HepG2 (cell line): ENCODE data around the gene SCN9A.

Experiments used
- ELF4 ChIP-seq: sonication (generic); formaldehyde crosslinking; IDR thresholded peaks from 2 replicates; pipeline ENCODE4 v1.5.0; 2020; ENCODE audit warnings: missing genetic modification reagents, mild to moderate bottlenecking, moderate library complexity, borderline replicate concordance
- GABPB1 ChIP-seq: IDR thresholded peaks from 2 replicates; pipeline ENCODE4 v1.6.1; 2016; ENCODE audit warnings: mild to moderate bottlenecking, missing genetic modification reagents, moderate library complexity, missing compliant biosample characterization
- GLI4 ChIP-seq: sonication (generic); formaldehyde crosslinking; IDR thresholded peaks from 2 replicates; pipeline ENCODE4 v1.5.1; 2020; ENCODE audit warnings: missing genetic modification reagents, mild to moderate bottlenecking, moderate library complexity, borderline replicate concordance
- SP2 ChIP-seq: sonication (generic); formaldehyde crosslinking; IDR thresholded peaks from 2 replicates; pipeline ENCODE4 v1.5.1; 2020; ENCODE audit warnings: mild to moderate bottlenecking, missing genetic modification reagents

DNA sequence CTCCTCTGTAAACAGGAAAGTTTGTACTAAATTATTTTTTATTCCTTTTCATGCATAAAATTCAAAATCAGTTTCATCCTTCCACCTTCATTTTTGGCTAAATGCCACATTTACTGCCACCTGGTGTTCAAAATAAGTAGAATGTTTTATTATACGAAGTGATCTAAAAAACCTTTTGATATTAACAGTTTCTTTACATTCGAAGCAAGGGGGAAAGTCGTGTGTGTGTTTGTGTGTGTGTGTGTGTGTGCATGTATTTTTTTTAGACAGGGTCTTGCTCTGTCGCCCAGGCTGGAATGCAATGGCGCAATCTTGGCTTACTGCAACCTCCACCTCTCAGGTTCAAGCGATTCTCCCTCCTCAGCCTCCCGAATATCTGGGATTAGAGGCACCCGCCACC lies 9.0 kb upstream of the SCN9A start:
- TF ChIP-seq GLI4 (CRISPR knock-in tag) (no peak), GABPB1 (CRISPR knock-in tag) (no peak), SP2 (CRISPR knock-in tag) (no peak), ELF4 (CRISPR knock-in tag) (no peak)
